Activated T-cell treated with anti-CD3 and anti-CD28 coated beads, Interleukin-2, amount 50 U/mL, for 24 hours (primary cell): ENCODE results near the gene SPATA31D1.

ENCODE experiments used
- DNase-seq: peaks from one replicate; pipeline ENCODE4 v3.0.0-alpha.2; 2020
- H3K27ac Mint-ChIP-seq: 2 replicates; pipeline ENCODE4 v1.8.0; 2020; ENCODE audit warnings: mild to moderate bottlenecking, mixed read lengths
- H3K27me3 Mint-ChIP-seq: 2 replicates; pipeline ENCODE4 v1.8.0; 2020; ENCODE audit warnings: mixed read lengths
- H3K36me3 Mint-ChIP-seq: 2 replicates; pipeline ENCODE4 v1.8.0; 2020; ENCODE audit warnings: low read depth, mixed read lengths
- H3K4me1 Mint-ChIP-seq: 2 replicates; pipeline ENCODE4 v1.8.0; 2020; ENCODE audit warnings: low read depth, mixed read lengths
- H3K4me3 Mint-ChIP-seq: 2 replicates; pipeline ENCODE4 v1.8.0; 2020; ENCODE audit warnings: mild to moderate bottlenecking, moderate library complexity, mixed read lengths
- H3K9me3 Mint-ChIP-seq: 2 replicates; pipeline ENCODE4 v1.8.0; 2020; ENCODE audit warnings: mixed read lengths

Gene SPATA31D1

DNA sequence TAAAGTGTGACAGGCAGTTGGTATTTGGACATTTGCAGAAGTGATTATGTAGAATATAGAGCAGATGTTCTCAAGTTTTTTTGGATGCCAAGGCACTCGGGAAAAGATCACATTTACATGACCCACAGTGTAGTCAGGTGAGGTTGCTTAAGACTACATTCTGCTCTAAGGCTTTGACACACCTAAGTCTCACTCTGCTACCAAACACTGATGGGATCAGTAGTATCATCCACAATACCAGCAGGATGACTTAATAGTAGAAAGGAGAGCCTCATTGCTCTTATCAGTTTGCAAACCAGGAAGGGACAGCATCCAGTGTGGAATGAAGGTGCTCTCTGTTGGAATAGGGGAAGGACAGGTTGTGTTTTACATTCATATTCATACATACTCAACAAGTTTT is 2.5 kb upstream of the SPATA31D1 start:
- no peaks in the 10 kb centered on the region for H3K27me3 Mint-ChIP-seq
- H3K4me3 Mint-ChIP-seq, result no peak overlapping the region
- H3K9me3 Mint-ChIP-seq, result peaks cover 3% of the 10 kb centered on the region
- H3K4me1 Mint-ChIP-seq, result no peaks in the 10 kb centered on the region
- H3K27ac Mint-ChIP-seq, result no peak overlapping the region
- H3K36me3 Mint-ChIP-seq, result no peaks in the 10 kb centered on the region
- DNase-seq, result no peak

DNA sequence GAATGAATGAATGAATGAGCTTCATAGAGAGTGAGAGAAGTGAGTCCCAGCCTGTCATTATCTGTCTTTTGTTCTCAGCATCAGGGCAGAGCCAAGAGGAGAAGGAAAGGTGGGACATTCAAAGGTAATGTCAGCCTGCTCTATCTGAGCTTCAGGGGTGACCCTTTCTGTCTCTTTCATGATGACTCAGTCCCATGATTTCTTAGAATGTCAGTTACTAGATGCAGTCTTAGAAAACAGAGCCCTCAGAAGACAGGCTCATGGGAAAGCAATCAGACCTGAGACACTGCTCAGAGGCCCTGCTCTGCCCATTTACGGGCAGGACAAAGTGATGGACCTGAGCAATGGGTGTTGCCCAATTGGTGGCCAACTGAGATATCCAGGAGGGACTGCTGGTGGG is 1.1 kb downstream of the SPATA31D1 start:
- Mint-ChIP-seq H3K4me1 (no peaks in the 10 kb centered on the region), H3K9me3 (peaks cover 6% of the 10 kb centered on the region), H3K27ac (no peak overlapping the region), H3K4me3 (no peak overlapping the region), H3K27me3 (no peaks in the 10 kb centered on the region), H3K36me3 (no peaks in the 10 kb centered on the region)
- DNase-seq, result no peak

DNA sequence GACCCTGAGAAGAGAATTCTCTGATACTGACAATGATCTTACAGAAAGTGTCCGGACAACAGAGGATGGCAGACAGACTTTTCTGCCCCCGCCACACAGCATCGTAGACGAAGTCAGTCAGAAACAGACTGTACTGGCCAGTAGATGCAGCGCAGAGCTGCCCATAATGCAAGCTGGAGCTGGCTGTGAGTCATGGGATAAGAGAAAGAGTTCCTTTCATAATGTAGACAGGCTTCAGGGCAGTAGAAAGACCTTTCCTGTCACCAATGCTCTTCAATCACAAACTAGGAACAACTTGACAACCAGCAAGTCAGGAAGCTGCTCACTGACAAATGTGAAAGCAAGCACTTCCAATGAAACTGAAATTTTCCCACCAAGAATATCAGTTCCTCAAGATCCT is 5.1 kb downstream of the SPATA31D1 start:
- Mint-ChIP-seq H3K4me1 (no peaks in the 10 kb centered on the region), H3K27ac (no peak overlapping the region), H3K36me3 (no peaks in the 10 kb centered on the region), H3K9me3 (peaks cover 6% of the 10 kb centered on the region), H3K27me3 (no peaks in the 10 kb centered on the region), H3K4me3 (no peak overlapping the region)
- DNase-seq, result no peak

DNA sequence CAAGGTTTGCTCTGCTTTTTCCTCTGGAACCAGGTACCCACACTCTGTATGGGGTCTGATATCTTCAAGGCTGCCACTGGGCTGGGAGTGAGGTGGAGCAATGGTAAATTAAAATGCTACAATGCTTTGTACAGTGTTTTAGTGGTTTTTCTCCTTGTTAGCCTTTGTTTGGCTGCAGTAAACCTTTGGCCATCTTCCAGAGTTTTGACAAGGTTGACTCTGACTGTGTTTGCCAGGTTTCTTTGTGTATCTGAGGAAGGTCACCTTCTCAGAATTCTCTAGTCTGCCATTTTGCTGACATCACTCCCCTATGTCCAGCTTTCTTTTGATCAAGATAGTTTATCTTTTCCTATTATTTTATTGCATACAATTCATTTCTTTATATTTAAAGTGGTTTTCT is 11.2 kb downstream of the SPATA31D1 start:
- peaks cover 2% of the 10 kb centered on the region for H3K9me3 Mint-ChIP-seq
- no peak overlapping the region for H3K4me3 Mint-ChIP-seq
- no peaks in the 10 kb centered on the region for H3K4me1 Mint-ChIP-seq
- H3K27ac Mint-ChIP-seq, result no peak overlapping the region
- H3K27me3 Mint-ChIP-seq, result no peaks in the 10 kb centered on the region
- no peak for DNase-seq
- H3K36me3 Mint-ChIP-seq, result no peaks in the 10 kb centered on the region

DNA sequence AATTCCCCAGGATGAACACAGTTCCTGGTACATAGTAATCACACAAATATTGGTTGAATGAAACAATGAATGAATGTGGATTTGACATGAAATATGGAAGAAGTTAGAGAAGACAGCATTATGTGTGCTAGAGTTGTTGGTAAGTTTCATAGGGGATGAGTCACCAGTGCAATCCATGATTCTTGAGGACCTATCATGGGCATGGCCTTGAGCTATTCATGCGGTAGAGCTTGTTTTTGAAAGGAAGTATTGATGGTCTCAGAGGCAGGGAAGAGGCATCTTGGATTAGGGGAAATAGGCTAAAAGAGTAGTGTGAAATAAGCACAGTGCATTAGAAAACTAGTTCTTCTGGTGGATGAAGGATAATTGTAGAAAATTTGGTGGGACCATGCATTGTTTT is 22.1 kb downstream of the SPATA31D1 start:
- peaks cover 6% of the 10 kb centered on the region for H3K9me3 Mint-ChIP-seq
- no peak for DNase-seq
- no peaks in the 10 kb centered on the region for H3K4me1 Mint-ChIP-seq
- no peaks in the 10 kb centered on the region for H3K27me3 Mint-ChIP-seq
- no peak overlapping the region for H3K4me3 Mint-ChIP-seq
- no peak overlapping the region for H3K27ac Mint-ChIP-seq
- no peaks in the 10 kb centered on the region for H3K36me3 Mint-ChIP-seq

DNA sequence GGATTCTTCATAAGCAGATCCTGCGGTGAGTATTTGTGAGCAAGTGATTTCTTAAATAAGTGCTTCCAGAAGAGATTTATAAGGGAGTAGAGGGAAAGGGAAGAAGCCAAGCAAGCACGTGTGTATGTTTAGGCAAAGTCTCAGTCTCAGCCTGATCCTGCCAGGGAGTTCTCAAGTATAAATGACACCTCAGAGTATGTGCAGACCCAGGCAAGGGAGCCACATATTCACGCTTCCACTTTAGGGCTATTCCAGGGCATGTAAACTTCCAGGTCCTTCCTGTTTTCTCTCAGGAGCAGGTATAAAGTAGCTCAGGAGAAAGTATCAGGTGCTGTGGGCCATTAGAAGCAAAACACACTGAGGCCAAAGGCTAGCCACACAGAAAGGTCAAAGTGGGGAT is 22.6 kb downstream of the SPATA31D1 start:
- no peaks in the 10 kb centered on the region for H3K4me1 Mint-ChIP-seq
- peaks cover 6% of the 10 kb centered on the region for H3K9me3 Mint-ChIP-seq
- DNase-seq, result no peak
- H3K36me3 Mint-ChIP-seq, result no peaks in the 10 kb centered on the region
- H3K27me3 Mint-ChIP-seq, result no peaks in the 10 kb centered on the region
- no peak overlapping the region for H3K27ac Mint-ChIP-seq
- H3K4me3 Mint-ChIP-seq, result no peak overlapping the region

DNA sequence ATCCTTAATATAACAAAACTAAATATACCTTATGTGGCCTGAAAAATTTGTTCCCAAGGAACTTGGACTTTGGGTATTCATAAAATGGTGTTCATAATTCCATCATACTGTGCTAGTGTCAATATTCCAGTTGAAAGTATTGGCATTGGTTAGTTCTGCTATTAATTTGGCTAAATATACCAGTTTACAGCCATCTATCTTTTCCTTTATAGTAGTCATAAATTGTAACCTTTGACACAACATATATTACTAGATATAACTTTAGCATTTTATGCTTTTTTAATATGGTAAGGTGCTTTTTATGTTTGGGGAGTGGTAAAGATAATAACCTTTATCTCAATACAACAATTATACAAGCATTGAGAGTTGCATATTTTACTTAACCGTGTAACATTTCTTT is 23.7 kb downstream of the SPATA31D1 start:
- no peaks in the 10 kb centered on the region for H3K27me3 Mint-ChIP-seq
- peaks cover 6% of the 10 kb centered on the region for H3K9me3 Mint-ChIP-seq
- no peak for DNase-seq
- no peaks in the 10 kb centered on the region for H3K36me3 Mint-ChIP-seq
- no peaks in the 10 kb centered on the region for H3K4me1 Mint-ChIP-seq
- H3K4me3 Mint-ChIP-seq, result no peak overlapping the region
- H3K27ac Mint-ChIP-seq, result no peak overlapping the region

DNA sequence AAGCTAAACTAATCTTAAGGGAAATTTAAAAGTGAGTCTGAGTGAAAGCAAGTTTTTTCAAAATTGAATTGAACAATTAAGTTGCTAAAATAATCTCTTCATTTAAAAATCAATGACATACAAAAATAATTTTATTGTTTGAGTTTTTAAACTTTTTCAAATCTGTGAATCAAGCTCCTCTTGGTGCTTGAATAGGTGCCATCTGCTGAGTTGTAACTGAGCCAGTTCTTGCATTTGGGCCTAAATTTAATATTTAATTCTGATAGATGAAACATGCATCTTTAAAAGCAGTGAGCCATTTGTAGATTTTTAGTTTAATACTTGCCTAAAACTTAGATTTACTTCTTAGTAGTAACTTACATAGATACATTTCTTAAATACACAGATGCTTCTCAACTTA is 31.8 kb downstream of the SPATA31D1 start:
- Mint-ChIP-seq H3K9me3 (peaks cover 12% of the 10 kb centered on the region), H3K27ac (no peak overlapping the region), H3K27me3 (no peaks in the 10 kb centered on the region), H3K4me3 (no peak overlapping the region), H3K36me3 (no peaks in the 10 kb centered on the region), H3K4me1 (no peaks in the 10 kb centered on the region)
- no peak for DNase-seq

DNA sequence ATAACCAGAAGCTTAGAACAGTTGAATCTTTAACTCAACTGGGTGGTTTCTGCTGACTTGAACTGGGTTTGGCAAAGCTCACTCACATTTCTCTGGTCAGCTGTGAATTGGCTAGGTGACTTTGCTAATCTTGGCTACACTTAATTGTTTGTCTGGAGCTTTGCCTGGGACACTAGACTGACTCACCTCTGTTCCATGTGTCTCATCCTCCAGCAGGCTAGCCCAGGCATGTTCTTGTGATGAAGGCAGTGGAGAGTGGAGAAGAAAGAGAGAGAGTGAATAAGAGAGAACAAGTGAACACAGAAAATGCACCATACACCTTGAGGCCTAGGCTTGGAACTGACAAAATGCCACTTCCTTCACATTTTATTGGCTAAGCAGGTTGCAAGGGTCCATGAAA is 32.6 kb downstream of the SPATA31D1 start:
- DNase-seq, result no peak
- Mint-ChIP-seq H3K9me3 (peaks cover 12% of the 10 kb centered on the region), H3K4me3 (no peak overlapping the region), H3K27ac (no peak overlapping the region), H3K36me3 (no peaks in the 10 kb centered on the region), H3K27me3 (no peaks in the 10 kb centered on the region), H3K4me1 (no peaks in the 10 kb centered on the region)

DNA sequence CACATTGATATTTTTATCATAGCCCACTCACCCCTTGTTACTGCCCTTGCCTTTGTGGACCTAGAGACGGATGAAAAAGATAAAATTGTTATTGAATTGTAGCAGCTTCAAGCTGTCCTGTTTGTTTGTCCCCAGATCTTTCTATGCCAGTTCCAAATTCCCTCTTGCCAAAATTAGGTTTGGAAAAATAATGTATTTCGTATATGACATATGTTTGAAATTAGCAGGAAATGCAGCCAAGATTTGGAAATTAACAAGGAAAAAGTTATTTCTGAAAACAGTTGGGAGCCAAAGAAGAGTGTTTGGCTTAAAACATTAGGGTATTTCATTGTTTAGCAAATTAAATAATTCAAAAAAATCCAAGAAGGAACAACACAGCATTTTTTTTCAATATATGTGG is 33.5 kb downstream of the SPATA31D1 start:
- DNase-seq, result no peak
- Mint-ChIP-seq H3K27ac (no peak overlapping the region), H3K9me3 (peaks cover 12% of the 10 kb centered on the region), H3K4me3 (no peak overlapping the region), H3K27me3 (no peaks in the 10 kb centered on the region), H3K36me3 (no peaks in the 10 kb centered on the region), H3K4me1 (no peaks in the 10 kb centered on the region)

DNA sequence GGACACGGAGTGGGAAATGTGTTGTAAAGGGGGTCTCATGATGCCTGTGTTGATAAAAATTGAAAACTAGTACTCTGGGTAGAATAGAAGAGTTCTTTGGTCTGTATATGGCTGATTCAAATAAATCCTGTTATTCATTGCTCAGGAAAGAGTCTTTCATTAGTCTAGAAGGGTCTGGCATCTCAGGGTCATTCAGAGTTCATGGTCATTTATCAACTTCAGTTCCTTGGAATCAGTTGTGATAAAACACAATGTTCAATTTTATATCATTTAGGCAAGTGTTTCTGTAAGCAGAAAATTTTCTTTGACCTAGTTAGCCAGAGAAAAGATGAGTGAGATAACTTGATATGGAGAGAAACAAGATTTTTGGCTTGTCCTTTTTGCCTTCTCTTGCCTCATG is 36.3 kb downstream of the SPATA31D1 start:
- no peaks in the 10 kb centered on the region for H3K27me3 Mint-ChIP-seq
- DNase-seq, result no peak
- H3K27ac Mint-ChIP-seq, result no peak overlapping the region

DNA sequence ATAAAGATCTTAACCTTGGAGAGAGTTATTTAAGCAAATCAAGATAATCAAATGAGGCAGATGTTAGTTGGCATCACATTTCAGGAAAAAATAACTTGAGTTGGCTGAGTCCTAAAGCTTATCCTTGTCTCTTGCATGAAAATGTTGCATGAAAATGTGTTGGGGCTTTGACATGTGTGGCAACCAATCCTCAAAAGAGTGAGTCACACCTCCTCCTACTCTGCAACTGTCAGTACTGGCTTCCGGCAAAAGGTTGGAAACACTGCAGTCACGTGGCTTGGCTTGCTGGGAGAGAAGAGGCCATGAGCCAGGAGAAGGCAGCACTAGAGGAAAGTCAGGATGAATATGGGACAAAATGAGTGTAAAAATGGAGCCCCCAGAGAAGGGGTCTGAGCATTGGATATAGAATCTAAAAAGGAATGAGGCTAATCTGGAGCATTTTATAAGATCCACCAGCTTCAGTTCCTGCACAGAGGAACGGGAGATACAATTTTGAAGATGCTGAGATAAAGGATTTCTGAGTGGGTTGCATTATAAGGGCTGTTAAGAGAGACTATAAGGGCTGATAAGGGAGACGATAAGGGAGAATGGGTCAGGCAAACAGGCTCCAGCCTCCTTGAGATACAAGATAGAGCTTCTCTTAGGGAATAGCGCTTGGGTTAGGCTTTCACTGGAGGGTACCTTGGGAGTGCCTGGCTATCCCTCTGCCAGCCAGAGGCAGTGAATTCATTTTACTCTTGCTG is 43.1 kb downstream of the SPATA31D1 start:
- H3K4me3 Mint-ChIP-seq, result no peak overlapping the region
- peaks cover 1% of the 10 kb centered on the region for H3K9me3 Mint-ChIP-seq
- no peaks in the 10 kb centered on the region for H3K4me1 Mint-ChIP-seq
- DNase-seq, result no peak
- H3K27ac Mint-ChIP-seq, result no peak overlapping the region
- no peaks in the 10 kb centered on the region for H3K27me3 Mint-ChIP-seq
- H3K36me3 Mint-ChIP-seq, result no peaks in the 10 kb centered on the region

More for the DNA sequence above, 36.3 kb downstream of the SPATA31D1 start:
- Mint-ChIP-seq H3K36me3 (no peaks in the 10 kb centered on the region), H3K4me3 (no peak overlapping the region), H3K4me1 (no peaks in the 10 kb centered on the region), H3K9me3 (no peaks in the 10 kb centered on the region)

DNA sequence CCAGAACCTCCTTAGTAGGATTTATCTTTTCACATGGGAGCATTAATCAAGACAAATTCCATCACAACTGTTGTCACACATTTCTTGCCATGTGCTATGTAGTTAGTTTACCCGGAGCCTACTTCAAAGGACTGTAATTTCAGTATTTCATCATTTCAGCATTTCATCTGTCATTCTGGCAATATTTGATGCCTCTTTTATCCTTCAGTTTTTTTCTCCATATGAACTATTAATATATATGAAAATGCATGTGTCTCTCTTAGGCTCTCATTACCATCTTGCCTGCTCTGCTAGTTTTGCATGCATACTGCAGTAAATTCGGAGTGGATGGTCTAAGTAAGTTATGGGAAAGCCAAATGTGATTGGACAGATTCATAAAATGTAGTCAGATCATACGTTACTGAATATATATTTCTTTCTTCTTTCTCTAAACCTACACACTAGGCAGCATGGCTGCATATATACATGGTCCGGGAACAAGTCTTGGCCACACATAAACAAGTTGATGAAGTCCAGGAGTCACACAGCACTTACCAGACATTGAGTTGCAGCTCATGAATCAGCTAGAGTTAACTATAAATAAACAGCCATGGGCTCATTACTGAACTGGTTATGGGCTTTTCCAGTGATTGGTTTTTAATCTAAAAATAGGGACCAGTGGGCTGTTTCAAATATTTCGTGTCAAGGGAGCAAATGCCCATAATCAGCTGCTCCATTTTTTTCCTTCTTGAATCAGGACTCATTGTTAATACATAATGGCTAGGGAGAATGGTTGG is 46.6 kb downstream of the SPATA31D1 start:
- Mint-ChIP-seq H3K27me3 (no peaks in the 10 kb centered on the region), H3K9me3 (peaks cover 1% of the 10 kb centered on the region), H3K36me3 (no peaks in the 10 kb centered on the region), H3K27ac (no peak overlapping the region), H3K4me1 (no peaks in the 10 kb centered on the region), H3K4me3 (no peak overlapping the region)
- no peak for DNase-seq

DNA sequence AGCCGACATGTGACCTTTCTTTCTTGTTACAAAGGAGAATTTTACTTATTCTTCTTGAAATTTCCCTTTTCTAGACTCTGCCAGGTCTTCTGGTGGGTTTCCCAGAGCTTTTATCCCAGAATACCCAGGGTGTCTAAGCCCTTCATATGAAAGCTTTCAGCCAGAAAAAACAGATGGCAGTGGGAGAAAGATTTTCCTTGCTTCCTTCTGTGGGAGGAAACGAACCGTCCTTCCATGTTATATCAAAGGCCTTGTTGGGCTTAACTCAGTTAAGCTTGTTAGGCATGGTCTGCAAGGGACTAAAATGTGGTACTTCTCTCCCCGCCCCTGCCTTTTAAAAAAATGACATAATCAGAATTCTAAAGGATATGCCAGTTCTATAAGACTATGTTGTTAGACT is 47.5 kb downstream of the SPATA31D1 start:
- Mint-ChIP-seq H3K36me3 (no peaks in the 10 kb centered on the region), H3K4me3 (no peak overlapping the region), H3K9me3 (peaks cover 1% of the 10 kb centered on the region), H3K4me1 (no peaks in the 10 kb centered on the region), H3K27ac (no peak overlapping the region), H3K27me3 (no peaks in the 10 kb centered on the region)
- DNase-seq, result no peak

DNA sequence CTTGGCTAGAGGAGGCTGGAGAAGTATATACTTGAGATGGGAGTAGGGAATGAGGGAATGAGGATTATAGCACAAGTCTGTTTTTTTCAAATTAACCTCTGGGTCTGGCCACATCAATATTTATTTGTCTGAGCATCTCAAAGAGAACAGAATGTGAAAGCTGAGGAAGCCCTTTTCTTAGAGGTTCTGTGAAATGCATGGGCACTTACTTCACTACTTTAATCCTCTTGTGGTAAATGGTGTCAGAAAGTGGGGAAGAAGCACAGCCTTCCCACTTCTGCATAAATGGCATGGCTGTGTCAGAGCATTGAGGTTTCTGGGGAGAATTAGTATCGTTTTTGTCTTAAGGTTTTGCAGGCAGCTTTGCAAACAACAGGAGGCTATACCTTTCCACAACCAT is 48.6 kb downstream of the SPATA31D1 start:
- no peaks in the 10 kb centered on the region for H3K4me1 Mint-ChIP-seq
- no peak for DNase-seq
- no peak overlapping the region for H3K4me3 Mint-ChIP-seq
- H3K27ac Mint-ChIP-seq, result no peak overlapping the region
- H3K36me3 Mint-ChIP-seq, result no peaks in the 10 kb centered on the region
- no peaks in the 10 kb centered on the region for H3K27me3 Mint-ChIP-seq
- no peaks in the 10 kb centered on the region for H3K9me3 Mint-ChIP-seq
